Activated T-cell treated with anti-CD3 and anti-CD28 coated beads for 48 hours (primary cell): ENCODE data around the gene RBPJ.
A peak's percentile ranks its signal among the peaks of the same experiment; 100 is the strongest.
"Not testable (repeated sequence)": the region's sequence is repeated elsewhere in the genome, so short reads cannot be mapped to it uniquely, and the experiment has no call there.

Experiments
- DNase-seq: peaks from one replicate; pipeline ENCODE4 v3.0.0-alpha.2; 2020; ENCODE audit warnings: low read depth

RBPJ gene

DNA sequence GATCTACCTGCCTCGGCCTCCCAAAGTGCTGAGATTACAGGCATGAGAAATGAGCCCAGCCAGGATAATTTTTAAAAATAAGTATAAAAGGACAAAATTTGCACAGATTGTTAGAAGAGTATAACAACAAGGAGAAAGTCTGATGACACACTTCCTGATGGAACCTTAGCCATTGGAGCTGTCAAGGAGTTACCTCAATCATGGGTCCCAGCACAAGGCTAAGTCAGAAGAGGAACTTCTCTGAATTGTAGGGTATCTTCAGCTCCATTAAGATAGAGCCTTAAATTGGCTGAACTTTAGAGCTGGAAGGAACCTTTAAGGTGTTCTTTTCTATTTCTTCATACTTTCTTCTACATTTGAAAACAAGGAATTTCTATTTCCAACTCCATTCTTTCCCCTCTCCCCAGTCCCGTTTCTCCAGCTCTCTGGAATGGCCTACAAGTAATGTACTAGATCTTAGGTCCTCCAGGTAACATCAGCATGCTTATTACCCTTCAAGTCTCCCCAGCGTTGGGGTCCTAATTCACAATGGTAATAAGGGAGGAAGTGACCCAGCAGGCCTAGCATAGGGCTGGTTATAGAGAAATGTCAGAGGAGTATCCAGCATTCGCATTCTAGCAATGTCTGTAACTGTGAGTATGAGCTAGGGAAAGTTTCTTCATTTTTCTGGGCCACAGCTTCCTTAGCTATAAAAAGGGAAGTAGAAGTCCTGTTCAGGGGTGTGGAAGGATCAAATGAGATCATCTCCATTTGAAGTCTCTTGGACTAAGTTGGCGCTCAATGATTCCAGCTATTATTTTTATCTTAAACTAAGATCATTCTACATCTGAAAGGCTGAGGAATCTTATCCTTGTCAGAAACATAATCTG lies 18.5 kb upstream of the RBPJ start:
- DNase-seq, result no peak

DNA sequence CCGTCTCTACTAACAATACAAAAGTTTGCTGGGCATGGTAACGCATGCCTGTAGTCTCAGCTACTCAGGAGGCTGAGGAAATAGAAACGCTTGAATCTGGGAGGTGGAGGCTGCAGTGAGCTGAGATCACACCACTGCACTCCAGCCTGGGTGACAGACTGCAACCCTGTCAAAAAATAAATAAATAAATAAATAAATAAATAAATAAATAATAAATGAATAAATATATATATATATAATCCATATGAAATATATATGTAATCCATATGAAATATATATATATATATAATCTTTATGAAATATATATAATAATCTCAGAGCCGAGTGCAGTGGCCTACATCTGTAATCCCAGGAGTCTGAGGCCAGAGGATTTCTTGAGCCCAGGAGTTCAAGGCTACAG lies 17.8 kb upstream of the RBPJ start:
- DNase-seq, result no peak

- no peak for DNase-seq
Measured at GRCh38 chr4:26307037-26307800, 13.6 kb upstream of the RBPJ start.

- DNase-seq, result no peak
Measured at GRCh38 chr4:26308568-26308967, 12.2 kb upstream of the RBPJ start.

- no peak for DNase-seq
Measured at GRCh38 chr4:26310264-26310663, 10.6 kb upstream of the RBPJ start.

GRCh38 chr4:26311633-26312032 lies 9.2 kb upstream of the RBPJ start:
- no peak for DNase-seq

- DNase-seq, result not testable (repeated sequence)
Measured at GRCh38 chr4:26315316-26315932, 5.4 kb upstream of the RBPJ start.

- no peak for DNase-seq
Measured at GRCh38 chr4:26317766-26318165, 3.0 kb upstream of the RBPJ start.

GRCh38 chr4:26319467-26319948 lies 1.3 kb upstream of the RBPJ start:
- DNase-seq, result peak; percentile 96

GRCh38 chr4:26319949-26320537 lies 771 bp upstream of the RBPJ start:
- DNase-seq, result no peak

DNA sequence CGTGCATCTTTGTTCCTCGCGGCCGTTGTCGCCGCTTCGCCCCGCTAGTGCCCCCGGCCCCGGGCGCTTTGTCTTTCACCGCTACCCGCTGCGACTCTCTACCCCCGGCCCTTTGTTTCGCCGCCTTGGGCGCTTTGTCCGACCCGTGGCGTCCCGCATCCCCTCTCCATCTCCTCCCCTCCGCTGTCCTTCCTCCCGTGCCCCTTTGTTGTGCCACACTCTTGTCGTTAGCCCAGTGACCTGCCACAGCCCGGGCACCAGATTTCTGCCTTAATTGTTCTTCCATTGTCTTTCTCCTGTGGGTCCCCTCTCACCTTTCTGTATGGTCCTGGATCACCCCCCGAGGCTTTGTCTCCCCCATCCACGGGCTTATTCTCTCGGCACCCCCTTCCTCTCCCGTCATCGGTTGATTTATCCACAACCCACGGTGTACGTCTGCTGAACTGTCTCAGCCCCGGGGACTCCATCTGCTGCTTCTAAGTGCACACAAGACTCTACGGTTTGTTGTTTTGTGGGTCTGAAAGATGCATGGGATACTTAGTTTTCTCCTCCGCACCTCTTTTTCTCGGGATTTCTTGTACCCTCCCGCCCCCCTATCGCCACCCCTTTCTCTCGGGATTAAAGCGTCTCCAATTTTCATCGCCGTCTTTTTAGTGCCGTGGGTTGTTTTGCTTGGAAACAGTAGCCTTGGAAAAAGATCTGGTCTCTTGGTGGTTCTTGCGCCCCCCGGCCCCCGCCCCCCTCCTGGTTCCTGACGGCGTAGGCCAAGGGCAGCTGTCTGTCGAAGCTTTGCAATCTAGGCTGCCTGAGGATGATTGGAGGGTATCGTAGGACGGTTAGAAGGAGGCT lies 783 bp downstream of the RBPJ start:
- DNase-seq, result peak; percentile 25

DNA sequence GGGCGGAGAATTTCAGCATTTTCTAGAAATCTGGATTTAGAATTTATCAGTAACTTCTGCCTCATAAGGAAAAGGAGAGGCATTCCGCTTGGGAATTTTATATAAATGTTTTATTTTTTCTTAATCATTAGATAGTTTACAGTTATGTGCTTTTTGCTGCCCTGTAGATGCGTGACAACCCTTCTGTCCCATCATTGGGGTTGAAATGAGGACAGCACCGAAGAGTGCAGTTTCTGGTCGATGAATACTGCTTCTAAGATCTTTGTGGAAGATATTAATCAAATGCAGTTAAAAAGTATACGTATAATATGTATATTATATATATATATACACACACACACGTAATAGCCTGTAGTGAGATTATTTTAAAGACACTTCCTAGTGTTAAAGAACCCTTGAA lies 1.5 kb downstream of the RBPJ start:
- DNase-seq, result no peak

GRCh38 chr4:26323821-26324220 lies 3.0 kb downstream of the RBPJ start:
- DNase-seq, result no peak

GRCh38 chr4:26325191-26325590 lies 4.4 kb downstream of the RBPJ start:
- no peak for DNase-seq

DNA sequence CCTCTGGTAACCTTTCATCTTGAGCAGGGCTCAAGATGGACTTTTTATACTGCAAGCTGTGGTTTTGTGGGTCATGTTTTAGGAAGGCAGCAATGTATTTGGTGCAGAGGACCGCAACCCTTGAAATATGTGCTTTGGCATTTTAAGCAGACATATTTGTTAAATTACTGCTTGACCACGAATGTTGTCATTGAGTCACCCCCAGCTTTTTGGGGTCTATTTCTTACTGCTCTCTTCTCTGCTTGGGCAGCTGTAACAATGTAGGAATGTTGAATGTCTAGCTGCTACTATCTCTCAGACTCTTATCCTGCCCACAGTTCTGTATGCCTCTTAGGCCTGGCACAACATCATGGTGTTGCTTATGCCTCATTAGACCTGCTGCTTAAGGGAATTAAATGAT lies 6.0 kb downstream of the RBPJ start:
- DNase-seq, result no peak

GRCh38 chr4:26330186-26330787 lies 9.5 kb downstream of the RBPJ start:
- DNase-seq, result no peak

DNA sequence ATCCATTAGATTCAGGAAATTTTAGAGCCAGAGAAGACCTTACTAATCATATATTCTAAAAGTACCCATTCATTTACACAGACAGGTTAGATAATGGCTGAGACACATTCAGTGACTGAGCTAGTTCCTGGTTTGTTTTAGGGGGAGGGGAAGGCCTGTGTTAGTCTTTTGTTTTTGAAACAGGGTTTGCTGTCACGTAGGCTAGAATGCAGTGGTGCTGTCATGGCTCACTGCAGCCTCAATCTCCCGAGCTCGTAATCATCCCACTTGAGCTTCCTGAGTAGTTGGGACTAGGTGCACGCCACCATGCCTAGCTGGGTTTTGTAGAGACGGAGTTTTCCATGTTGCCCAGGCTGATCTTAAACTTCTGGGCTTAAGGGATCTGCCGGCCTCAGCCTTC lies 10.1 kb downstream of the RBPJ start:
- no peak for DNase-seq

GRCh38 chr4:26331380-26331950 lies 10.7 kb downstream of the RBPJ start:
- no peak for DNase-seq

- DNase-seq, result no peak
Measured at GRCh38 chr4:26334366-26334765, 13.6 kb downstream of the RBPJ start.

GRCh38 chr4:26337612-26338011 lies 16.8 kb downstream of the RBPJ start:
- no peak for DNase-seq
